HG03066 (cell line): Measurements from ENCODE around the gene NFYA.
"Not testable (repeated sequence)": the region's sequence is repeated elsewhere in the genome, so short reads cannot be mapped to it uniquely, and the experiment has no call there.

Experiments used
- ATAC-seq: cut with Tn5 transposase; IDR thresholded peaks from one replicate; pipeline ENCODE4 v1.9.1; 2021; ENCODE audit warnings: low read depth; ENCODE audit not compliant: unreplicated experiment

The NFYA gene

GRCh38 chr6:41100871-41101287 lies 28.1 kb downstream of the NFYA start:
- no peak for ATAC-seq

GRCh38 chr6:41103847-41104246 lies 31.1 kb downstream of the NFYA start:
- no peak for ATAC-seq

GRCh38 chr6:41111017-41111416 lies 38.2 kb downstream of the NFYA start:
- ATAC-seq = no peak

GRCh38 chr6:41115027-41115426 lies 42.3 kb downstream of the NFYA start:
- ATAC-seq = not testable (repeated sequence)

GRCh38 chr6:41119508-41119907 lies 46.7 kb downstream of the NFYA start:
- ATAC-seq = no peak

- ATAC-seq = no peak
These were observed 47.3 kb downstream of the NFYA start for GRCh38 chr6:41120058-41120457.

GRCh38 chr6:41122373-41122772 lies 49.6 kb downstream of the NFYA start:
- ATAC-seq = no peak

GRCh38 chr6:41122918-41123317 lies 50.1 kb downstream of the NFYA start:
- ATAC-seq = no peak

GRCh38 chr6:41125282-41125681 lies 52.5 kb downstream of the NFYA start:
- no peak for ATAC-seq

GRCh38 chr6:41132254-41132653 lies 59.5 kb downstream of the NFYA start:
- ATAC-seq = no peak

GRCh38 chr6:41135062-41135832 lies 62.5 kb downstream of the NFYA start:
- no peak for ATAC-seq

- ATAC-seq = no peak
These were observed 64.1 kb downstream of the NFYA start for GRCh38 chr6:41136911-41137310.

GRCh38 chr6:41147917-41148316 lies 75.1 kb downstream of the NFYA start:
- no peak for ATAC-seq
